ENCODE results near the gene LPIN1.
A peak's percentile ranks its signal among the peaks of the same experiment; 100 is the strongest.

The LPIN1 gene

GRCh38 chr2:11798701-11799435 lies 52.4 kb downstream of the LPIN1 start:
- H3K23ac ChIP-seq (ENCODE audit: low read length in 2 of 2), result no peak overlapping the region
- no peaks in the 10 kb centered on the region for H3K4me1 ChIP-seq (ENCODE audit: control insufficient read depth, insufficient read depth, low read depth, low read length)
- H3K27me3 ChIP-seq (ENCODE audit: control insufficient read depth in 1 of 2, insufficient read depth in 1 of 2, low read length in 2 of 2), result no peaks in the 10 kb centered on the region
- no peak for DNase-seq
- H4K91ac ChIP-seq (ENCODE audit: low read length), result no peak overlapping the region
- no peak overlapping the region for H2BK12ac ChIP-seq (ENCODE audit: low read length in 2 of 2)
- no peak overlapping the region for H3K4me2 ChIP-seq (ENCODE audit: low read length, poor library complexity, severe bottlenecking)
- WGBS, result 95% methylated on average over 15 of the region's 15 CpGs
- peaks cover 2% of the 10 kb centered on the region for H3K79me1 ChIP-seq (replicated peaks; ENCODE audit: low read length, poor library complexity, severe bottlenecking)
- no peak overlapping the region for H2AK5ac ChIP-seq (ENCODE audit: low read length, severe bottlenecking)
- H3K9ac ChIP-seq (ENCODE audit: low read length), result no peak overlapping the region
- H3K14ac ChIP-seq (ENCODE audit: low read length in 2 of 2), result no peak overlapping the region
- H2BK120ac ChIP-seq (ENCODE audit: low read depth, low read length), result no peak overlapping the region
- no peak overlapping the region for H3K18ac ChIP-seq (ENCODE audit: low read depth in 1 of 2, low read length in 2 of 2)
- no peak overlapping the region for H3K27ac ChIP-seq (ENCODE audit: low read length, poor library complexity, severe bottlenecking)
- no peak overlapping the region for H2AFZ ChIP-seq (ENCODE audit: low read depth, low read length)
- H4K8ac ChIP-seq (ENCODE audit: low read length), result no peak overlapping the region
- H2BK5ac ChIP-seq (ENCODE audit: low read depth, low read length, poor library complexity, severe bottlenecking), result no peak overlapping the region
- no peak overlapping the region for H2BK15ac ChIP-seq (ENCODE audit: low read depth, poor library complexity, severe bottlenecking)
- no peak overlapping the region for H3K4me3 ChIP-seq (ENCODE audit: insufficient read depth in 1 of 2, low read depth in 1 of 2, low read length in 2 of 2)
- H3K9me3 ChIP-seq (ENCODE audit: control insufficient read depth, low read length), result no peaks in the 10 kb centered on the region
- H3K36me3 ChIP-seq (ENCODE audit: control insufficient read depth in 1 of 2, insufficient read depth in 2 of 2, low read depth in 1 of 2, low read length in 2 of 2), result peaks cover 45 to 100% of the 10 kb centered on the region in 2 experiments
- no peak overlapping the region for H3K4ac ChIP-seq (ENCODE audit: low read depth in 1 of 2, low read length in 2 of 2)

- peak overlapping the region; percentile 68 for H4K8ac ChIP-seq (ENCODE audit: low read length)
- H3K4me3 ChIP-seq (ENCODE audit: insufficient read depth in 1 of 2, low read depth in 1 of 2, low read length in 2 of 2), result no peak overlapping the region
- H3K4ac ChIP-seq (ENCODE audit: low read depth in 1 of 2, low read length in 2 of 2), result no peak overlapping the region
- H2BK5ac ChIP-seq (ENCODE audit: low read depth, low read length, poor library complexity, severe bottlenecking), result no peak overlapping the region
- 98% methylated on average over 8 of the region's 8 CpGs for WGBS
- H4K91ac ChIP-seq (ENCODE audit: low read length), result no peak overlapping the region
- no peak overlapping the region for H3K14ac ChIP-seq (ENCODE audit: low read length in 2 of 2)
- H3K36me3 ChIP-seq (ENCODE audit: control insufficient read depth in 1 of 2, insufficient read depth in 2 of 2, low read depth in 1 of 2, low read length in 2 of 2), result peaks cover 50 to 100% of the 10 kb centered on the region in 2 experiments
- DNase-seq, result no peak
- no peak overlapping the region for H3K4me2 ChIP-seq (ENCODE audit: low read length, poor library complexity, severe bottlenecking)
- H2AFZ ChIP-seq (ENCODE audit: low read depth, low read length), result no peak overlapping the region
- H2AK5ac ChIP-seq (ENCODE audit: low read length, severe bottlenecking), result no peak overlapping the region
- no peak overlapping the region for H3K27ac ChIP-seq (ENCODE audit: low read length, poor library complexity, severe bottlenecking)
- no peak overlapping the region for H2BK12ac ChIP-seq (ENCODE audit: low read length in 2 of 2)
- no peaks in the 10 kb centered on the region for H3K9me3 ChIP-seq (ENCODE audit: control insufficient read depth, low read length)
- H3K27me3 ChIP-seq (ENCODE audit: control insufficient read depth in 1 of 2, insufficient read depth in 1 of 2, low read length in 2 of 2), result no peaks in the 10 kb centered on the region
- no peaks in the 10 kb centered on the region for H3K4me1 ChIP-seq (ENCODE audit: control insufficient read depth, insufficient read depth, low read depth, low read length)
- no peak overlapping the region for H2BK120ac ChIP-seq (ENCODE audit: low read depth, low read length)
- no peak overlapping the region for H3K18ac ChIP-seq (ENCODE audit: low read depth in 1 of 2, low read length in 2 of 2)
- H3K9ac ChIP-seq (ENCODE audit: low read length), result no peak overlapping the region
- H2BK15ac ChIP-seq (ENCODE audit: low read depth, poor library complexity, severe bottlenecking), result no peak overlapping the region
- H3K79me1 ChIP-seq (replicated peaks; ENCODE audit: low read length, poor library complexity, severe bottlenecking), result peaks cover 2% of the 10 kb centered on the region
- H3K23ac ChIP-seq (ENCODE audit: low read length in 2 of 2), result no peak overlapping the region
Observed at GRCh38 chr2:11799826-11800225, 53.4 kb downstream of the LPIN1 start.

GRCh38 chr2:11802782-11803191 lies 56.4 kb downstream of the LPIN1 start:
- H2BK12ac ChIP-seq (ENCODE audit: low read length in 2 of 2), result no peak overlapping the region
- no peak overlapping the region for H3K9ac ChIP-seq (ENCODE audit: low read length)
- no peak overlapping the region for H2AFZ ChIP-seq (ENCODE audit: low read depth, low read length)
- H3K18ac ChIP-seq (ENCODE audit: low read depth in 1 of 2, low read length in 2 of 2), result no peak overlapping the region
- no peak overlapping the region for H2AK5ac ChIP-seq (ENCODE audit: low read length, severe bottlenecking)
- H3K4me3 ChIP-seq (ENCODE audit: insufficient read depth in 1 of 2, low read depth in 1 of 2, low read length in 2 of 2), result no peak overlapping the region
- DNase-seq, result peak; percentile 26
- H2BK120ac ChIP-seq (ENCODE audit: low read depth, low read length), result no peak overlapping the region
- no peak overlapping the region for H4K8ac ChIP-seq (ENCODE audit: low read length)
- H3K4me1 ChIP-seq (ENCODE audit: control insufficient read depth, insufficient read depth, low read depth, low read length), result no peaks in the 10 kb centered on the region
- WGBS, result 81% methylated on average over 7 of the region's 11 CpGs
- H2BK5ac ChIP-seq (ENCODE audit: low read depth, low read length, poor library complexity, severe bottlenecking), result no peak overlapping the region
- no peak overlapping the region for H3K4me2 ChIP-seq (ENCODE audit: low read length, poor library complexity, severe bottlenecking)
- H3K9me3 ChIP-seq (ENCODE audit: control insufficient read depth, low read length), result no peaks in the 10 kb centered on the region
- no peak overlapping the region for H3K27ac ChIP-seq (ENCODE audit: low read length, poor library complexity, severe bottlenecking)
- H3K4ac ChIP-seq (ENCODE audit: low read depth in 1 of 2, low read length in 2 of 2), result no peak overlapping the region
- H3K27me3 ChIP-seq (ENCODE audit: control insufficient read depth in 1 of 2, insufficient read depth in 1 of 2, low read length in 2 of 2), result no peaks in the 10 kb centered on the region
- no peak overlapping the region for H2BK15ac ChIP-seq (ENCODE audit: low read depth, poor library complexity, severe bottlenecking)
- H3K36me3 ChIP-seq (ENCODE audit: control insufficient read depth in 1 of 2, insufficient read depth in 2 of 2, low read depth in 1 of 2, low read length in 2 of 2), result peaks cover 50 to 100% of the 10 kb centered on the region in 2 experiments
- peaks cover under 1% of the 10 kb centered on the region for H3K79me1 ChIP-seq (replicated peaks; ENCODE audit: low read length, poor library complexity, severe bottlenecking)
- H3K23ac ChIP-seq (ENCODE audit: low read length in 2 of 2), result no peak overlapping the region
- no peak overlapping the region for H4K91ac ChIP-seq (ENCODE audit: low read length)
- H3K14ac ChIP-seq (ENCODE audit: low read length in 2 of 2), result no peak overlapping the region

GRCh38 chr2:11805024-11805423 lies 58.6 kb downstream of the LPIN1 start:
- Histone ChIP-seq H3K4me1 (ENCODE audit: control insufficient read depth, insufficient read depth, low read depth, low read length) (no peaks in the 10 kb centered on the region), H3K27ac (ENCODE audit: low read length, poor library complexity, severe bottlenecking) (no peak overlapping the region), H3K9me3 (ENCODE audit: control insufficient read depth, low read length) (no peaks in the 10 kb centered on the region), H4K91ac (ENCODE audit: low read length) (no peak overlapping the region), H2BK15ac (ENCODE audit: low read depth, poor library complexity, severe bottlenecking) (no peak overlapping the region), H2BK120ac (ENCODE audit: low read depth, low read length) (no peak overlapping the region), H3K23ac (ENCODE audit: low read length in 2 of 2) (no peak overlapping the region), H3K4me2 (ENCODE audit: low read length, poor library complexity, severe bottlenecking) (no peak overlapping the region), H3K79me1 (replicated peaks; ENCODE audit: low read length, poor library complexity, severe bottlenecking) (no peaks in the 10 kb centered on the region), H3K36me3 (ENCODE audit: control insufficient read depth in 1 of 2, insufficient read depth in 2 of 2, low read depth in 1 of 2, low read length in 2 of 2) (peaks cover 42 to 96% of the 10 kb centered on the region in 2 experiments), H3K4ac (ENCODE audit: low read depth in 1 of 2, low read length in 2 of 2) (no peak overlapping the region), H4K8ac (ENCODE audit: low read length) (no peak overlapping the region), H2AFZ (ENCODE audit: low read depth, low read length) (no peak overlapping the region), H2BK12ac (ENCODE audit: low read length in 2 of 2) (no peak overlapping the region), H3K18ac (ENCODE audit: low read depth in 1 of 2, low read length in 2 of 2) (no peak overlapping the region), H2BK5ac (ENCODE audit: low read depth, low read length, poor library complexity, severe bottlenecking) (no peak overlapping the region), H3K4me3 (ENCODE audit: insufficient read depth in 1 of 2, low read depth in 1 of 2, low read length in 2 of 2) (no peak overlapping the region), H3K14ac (ENCODE audit: low read length in 2 of 2) (no peak overlapping the region), H3K9ac (ENCODE audit: low read length) (no peak overlapping the region), H3K27me3 (ENCODE audit: control insufficient read depth in 1 of 2, insufficient read depth in 1 of 2, low read length in 2 of 2) (no peaks in the 10 kb centered on the region), H2AK5ac (ENCODE audit: low read length, severe bottlenecking) (no peak overlapping the region)
- WGBS, result 94% methylated on average over 6 of the region's 6 CpGs
- DNase-seq, result no peak

All from mesenchymal stem cell (in vitro differentiated cells and primary cell).